ENCODE results near the gene ANKRD6. TPM values are rescaled to one million over a fixed set of nuclear protein-coding genes. Genes with fewer than 3 reads are reported as not detected.
A peak's percentile ranks its signal among the peaks of the same experiment; 100 is the strongest.

ANKRD6 gene
- total RNA-seq, 1 experiment from 2014 or later = 2.4 TPM

DNA sequence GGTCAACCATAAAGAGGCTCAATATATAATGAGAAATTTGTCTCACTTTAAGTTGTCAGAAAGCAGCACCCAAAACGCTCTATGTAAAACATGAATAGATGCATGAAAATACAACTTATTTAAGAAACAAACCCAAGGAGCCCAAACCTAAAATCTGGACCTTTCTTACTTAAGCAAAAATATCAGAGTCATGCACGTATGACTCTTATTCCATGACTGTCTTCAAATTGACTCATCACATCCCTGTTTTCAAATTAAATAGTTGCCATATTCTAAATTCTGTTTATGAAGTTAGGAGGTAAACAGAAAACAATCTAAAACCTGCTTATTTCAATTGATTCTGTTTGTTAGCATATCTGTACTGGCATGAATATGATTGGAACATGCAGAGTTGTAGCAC lies 42.1 kb downstream of the ANKRD6 start:
- DNase-seq (ENCODE audit: low read depth, low spot score) (no peak), ATAC-seq (no peak)
- no peaks in the 10 kb centered on the region for H3K4me1 ChIP-seq (ENCODE audit: control insufficient read depth, insufficient read depth, low read length)
- peak overlapping the region in 1 of 2 experiments; percentile 51; a peak in 2 of 4 replicates for H3K4me3 ChIP-seq (ENCODE audit: low read depth in 2 of 2, low read length in 2 of 2)
- no peaks in the 10 kb centered on the region for H3K36me3 ChIP-seq (ENCODE audit: control insufficient read depth, insufficient read depth, low read length)
- peak overlapping the region; percentile 35 for H3K27ac ChIP-seq (ENCODE audit: low read length)
- no peaks in the 10 kb centered on the region for H3K9me3 ChIP-seq (ENCODE audit: control insufficient read depth, insufficient read depth, low read depth, low read length)
- CTCF ChIA-PET = no interaction called here
- H3K27me3 ChIP-seq (ENCODE audit: control insufficient read depth, insufficient read depth, low read length) = no peaks in the 10 kb centered on the region; the same call in 1 of the 2 replicates
- TF ChIP-seq, protein P1, sequence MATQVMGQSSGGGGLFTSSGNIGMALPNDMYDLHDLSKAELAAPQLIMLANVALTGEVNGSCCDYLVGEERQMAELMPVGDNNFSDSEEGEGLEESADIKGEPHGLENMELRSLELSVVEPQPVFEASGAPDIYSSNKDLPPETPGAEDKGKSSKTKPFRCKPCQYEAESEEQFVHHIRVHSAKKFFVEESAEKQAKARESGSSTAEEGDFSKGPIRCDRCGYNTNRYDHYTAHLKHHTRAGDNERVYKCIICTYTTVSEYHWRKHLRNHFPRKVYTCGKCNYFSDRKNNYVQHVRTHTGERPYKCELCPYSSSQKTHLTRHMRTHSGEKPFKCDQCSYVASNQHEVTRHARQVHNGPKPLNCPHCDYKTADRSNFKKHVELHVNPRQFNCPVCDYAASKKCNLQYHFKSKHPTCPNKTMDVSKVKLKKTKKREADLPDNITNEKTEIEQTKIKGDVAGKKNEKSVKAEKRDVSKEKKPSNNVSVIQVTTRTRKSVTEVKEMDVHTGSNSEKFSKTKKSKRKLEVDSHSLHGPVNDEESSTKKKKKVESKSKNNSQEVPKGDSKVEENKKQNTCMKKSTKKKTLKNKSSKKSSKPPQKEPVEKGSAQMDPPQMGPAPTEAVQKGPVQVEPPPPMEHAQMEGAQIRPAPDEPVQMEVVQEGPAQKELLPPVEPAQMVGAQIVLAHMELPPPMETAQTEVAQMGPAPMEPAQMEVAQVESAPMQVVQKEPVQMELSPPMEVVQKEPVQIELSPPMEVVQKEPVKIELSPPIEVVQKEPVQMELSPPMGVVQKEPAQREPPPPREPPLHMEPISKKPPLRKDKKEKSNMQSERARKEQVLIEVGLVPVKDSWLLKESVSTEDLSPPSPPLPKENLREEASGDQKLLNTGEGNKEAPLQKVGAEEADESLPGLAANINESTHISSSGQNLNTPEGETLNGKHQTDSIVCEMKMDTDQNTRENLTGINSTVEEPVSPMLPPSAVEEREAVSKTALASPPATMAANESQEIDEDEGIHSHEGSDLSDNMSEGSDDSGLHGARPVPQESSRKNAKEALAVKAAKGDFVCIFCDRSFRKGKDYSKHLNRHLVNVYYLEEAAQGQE (IDR thresholded peaks at IDR 0.05; ENCODE audit: insufficient read depth in 1 of 2, low read depth in 2 of 2, low read length in 1 of 2) = no peak
- TF ChIP-seq TCF7L2 (IDR thresholded peaks at IDR 0.05; ENCODE audit: low read depth, low read length) (no peak), POLR2AphosphoS5 (IDR thresholded peaks at IDR 0.05; ENCODE audit: low read depth, low read length) (no peak), SIN3A (IDR thresholded peaks at IDR 0.05; ENCODE audit: borderline replicate concordance, insufficient read depth, low read depth, low read length) (no peak)
- TF ChIP-seq, protein P2, sequence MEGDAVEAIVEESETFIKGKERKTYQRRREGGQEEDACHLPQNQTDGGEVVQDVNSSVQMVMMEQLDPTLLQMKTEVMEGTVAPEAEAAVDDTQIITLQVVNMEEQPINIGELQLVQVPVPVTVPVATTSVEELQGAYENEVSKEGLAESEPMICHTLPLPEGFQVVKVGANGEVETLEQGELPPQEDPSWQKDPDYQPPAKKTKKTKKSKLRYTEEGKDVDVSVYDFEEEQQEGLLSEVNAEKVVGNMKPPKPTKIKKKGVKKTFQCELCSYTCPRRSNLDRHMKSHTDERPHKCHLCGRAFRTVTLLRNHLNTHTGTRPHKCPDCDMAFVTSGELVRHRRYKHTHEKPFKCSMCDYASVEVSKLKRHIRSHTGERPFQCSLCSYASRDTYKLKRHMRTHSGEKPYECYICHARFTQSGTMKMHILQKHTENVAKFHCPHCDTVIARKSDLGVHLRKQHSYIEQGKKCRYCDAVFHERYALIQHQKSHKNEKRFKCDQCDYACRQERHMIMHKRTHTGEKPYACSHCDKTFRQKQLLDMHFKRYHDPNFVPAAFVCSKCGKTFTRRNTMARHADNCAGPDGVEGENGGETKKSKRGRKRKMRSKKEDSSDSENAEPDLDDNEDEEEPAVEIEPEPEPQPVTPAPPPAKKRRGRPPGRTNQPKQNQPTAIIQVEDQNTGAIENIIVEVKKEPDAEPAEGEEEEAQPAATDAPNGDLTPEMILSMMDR (IDR thresholded peaks at IDR 0.05) = no peak
- POLR2A ChIA-PET = no interaction called here
- intact Hi-C loops (cut with micrococcal nuclease; ENCODE audit: unreplicated experiment) = no loop called here
- in situ Hi-C loops (cut with HindIII; ENCODE audit: low pct_unique_long_range_greater_than_20kb, low sequenced_read_pairs) = no loop called here
- BruUV-seq (replicated peaks) = no TSS peak

DNA sequence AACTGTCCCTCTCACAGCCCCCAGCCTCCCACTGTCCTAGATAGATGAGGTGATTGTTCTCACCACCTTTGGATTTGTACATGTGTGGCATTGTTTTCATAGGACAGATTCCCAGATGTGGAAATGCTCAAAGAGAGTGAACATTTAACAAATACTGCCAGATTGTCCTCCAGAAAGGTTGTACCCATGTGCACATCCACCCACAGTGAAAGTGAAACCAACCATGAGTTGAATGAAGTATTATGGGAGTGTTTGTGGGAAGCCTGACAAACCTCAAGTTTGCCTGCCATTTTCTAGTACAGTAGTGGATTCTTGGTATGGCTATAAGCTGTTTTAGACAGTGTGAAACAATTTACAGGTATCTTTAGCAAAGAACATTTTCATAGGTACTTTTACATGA lies 42.7 kb downstream of the ANKRD6 start:
- ChIA-PET CTCF (no interaction called here), POLR2A (no interaction called here)
- TF ChIP-seq TCF7L2 (IDR thresholded peaks at IDR 0.05; ENCODE audit: low read depth, low read length) = 0 out of 2 replicates have a peak, but pooled peaks have one; percentile 18
- TF ChIP-seq, protein P1 (IDR thresholded peaks at IDR 0.05; ENCODE audit: insufficient read depth in 1 of 2, low read depth in 2 of 2, low read length in 1 of 2) = no peak
- Histone ChIP-seq H3K4me3 (ENCODE audit: low read depth in 2 of 2, low read length in 2 of 2) (no peak overlapping the region; a peak in 1 of 4 replicates), H3K27ac (ENCODE audit: low read length) (no peak overlapping the region; the same call in 1 of the 2 replicates), H3K27me3 (ENCODE audit: control insufficient read depth, insufficient read depth, low read length) (no peaks in the 10 kb centered on the region; the same call in 1 of the 2 replicates), H3K4me1 (ENCODE audit: control insufficient read depth, insufficient read depth, low read length) (no peaks in the 10 kb centered on the region), H3K9me3 (ENCODE audit: control insufficient read depth, insufficient read depth, low read depth, low read length) (no peaks in the 10 kb centered on the region), H3K36me3 (ENCODE audit: control insufficient read depth, insufficient read depth, low read length) (no peaks in the 10 kb centered on the region)
- ATAC-seq = peak; percentile 52; the same call in 1 of the 2 replicates
- in situ Hi-C loops (cut with HindIII; ENCODE audit: low pct_unique_long_range_greater_than_20kb, low sequenced_read_pairs) = no loop called here
- DNase-seq (ENCODE audit: low read depth, low spot score) = no peak
- no TSS peak for BruUV-seq (replicated peaks)
- intact Hi-C loops (cut with micrococcal nuclease; ENCODE audit: unreplicated experiment) = no loop called here
